Liver (tissue), 3 donors: ENCODE data around the gene TVP23C.

Experiments
- EGR1 ChIP-seq, 2 donors: IDR thresholded peaks; 2 replicates each; pipeline ENCODE4 v1.6.1; 2016 to 2018; ENCODE audit warnings: antibody characterized with exemption in 2 of 2, low read depth in 2 of 2
- FOXA1 ChIP-seq: IDR thresholded peaks from 2 replicates; pipeline ENCODE4 v1.6.1; 2016; ENCODE audit warnings: antibody characterized with exemption
- GABPA ChIP-seq, 2 donors: IDR thresholded peaks in 1 of 2; conservative IDR thresholded peaks in 1 of 2; 2 replicates each; pipeline ENCODE4 v1.6.1; 2016; ENCODE audit warnings: antibody characterized with exemption in 2 of 2, mild to moderate bottlenecking in 1 of 2, moderate library complexity in 1 of 2
- JUND ChIP-seq, 2 donors: IDR thresholded peaks; 2 replicates each; pipeline ENCODE4 v1.6.1; 2016; ENCODE audit warnings: antibody characterized with exemption in 2 of 2
- MAX ChIP-seq: IDR thresholded peaks from 2 replicates; pipeline ENCODE4 v1.6.1; 2016; ENCODE audit warnings: antibody characterized with exemption
- RAD21 ChIP-seq, 2 donors: IDR thresholded peaks; 2 replicates each; pipeline ENCODE4 v1.6.1; 2016; ENCODE audit warnings: antibody characterized with exemption in 2 of 2, mild to moderate bottlenecking in 2 of 2
- REST ChIP-seq: IDR thresholded peaks from 2 replicates; pipeline ENCODE4 v1.6.1; 2016; ENCODE audit warnings: antibody characterized with exemption, mild to moderate bottlenecking
- RXRA ChIP-seq, 2 donors: IDR thresholded peaks; 2 replicates each; pipeline ENCODE4 v1.6.1; 2017 to 2018; ENCODE audit warnings: antibody characterized with exemption in 2 of 2, mild to moderate bottlenecking in 1 of 2
- SP1 ChIP-seq: IDR thresholded peaks from 2 replicates; pipeline ENCODE4 v1.6.1; 2018; ENCODE audit warnings: antibody characterized with exemption, mild to moderate bottlenecking
- TAF1 ChIP-seq: conservative IDR thresholded peaks from 2 replicates; pipeline ENCODE4 v1.6.1; 2016; ENCODE audit warnings: antibody characterized with exemption, mild to moderate bottlenecking
- YY1 ChIP-seq: IDR thresholded peaks from 2 replicates; pipeline ENCODE4 v1.6.1; 2016; ENCODE audit warnings: antibody characterized with exemption, mild to moderate bottlenecking
- TF ChIP-seq, protein P1 (sequence below): fragments of 150-350 bp; IDR thresholded peaks from 2 replicates; pipeline ENCODE4 v1.5.1; 2017; ENCODE audit warnings: improper control_type of control experiment, low read depth, low read length; ENCODE audit not compliant: missing input control
- TF ChIP-seq, protein P2 (sequence below): IDR thresholded peaks from 2 replicates; pipeline ENCODE4 v1.6.1; 2016; ENCODE audit warnings: antibody characterized with exemption
- donor health status: healthy.
- donor health status: healthy.

GRCh38 chr17:15492186-15492585, 71.1 kb downstream of the TVP23C start:
- TF ChIP-seq, protein P1, sequence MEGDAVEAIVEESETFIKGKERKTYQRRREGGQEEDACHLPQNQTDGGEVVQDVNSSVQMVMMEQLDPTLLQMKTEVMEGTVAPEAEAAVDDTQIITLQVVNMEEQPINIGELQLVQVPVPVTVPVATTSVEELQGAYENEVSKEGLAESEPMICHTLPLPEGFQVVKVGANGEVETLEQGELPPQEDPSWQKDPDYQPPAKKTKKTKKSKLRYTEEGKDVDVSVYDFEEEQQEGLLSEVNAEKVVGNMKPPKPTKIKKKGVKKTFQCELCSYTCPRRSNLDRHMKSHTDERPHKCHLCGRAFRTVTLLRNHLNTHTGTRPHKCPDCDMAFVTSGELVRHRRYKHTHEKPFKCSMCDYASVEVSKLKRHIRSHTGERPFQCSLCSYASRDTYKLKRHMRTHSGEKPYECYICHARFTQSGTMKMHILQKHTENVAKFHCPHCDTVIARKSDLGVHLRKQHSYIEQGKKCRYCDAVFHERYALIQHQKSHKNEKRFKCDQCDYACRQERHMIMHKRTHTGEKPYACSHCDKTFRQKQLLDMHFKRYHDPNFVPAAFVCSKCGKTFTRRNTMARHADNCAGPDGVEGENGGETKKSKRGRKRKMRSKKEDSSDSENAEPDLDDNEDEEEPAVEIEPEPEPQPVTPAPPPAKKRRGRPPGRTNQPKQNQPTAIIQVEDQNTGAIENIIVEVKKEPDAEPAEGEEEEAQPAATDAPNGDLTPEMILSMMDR: no peak
- TF ChIP-seq EGR1 (IDR thresholded peaks at IDR 0.05; ENCODE audit: low read depth in 2 of 2) (no peak), GABPA (IDR thresholded peaks at IDR 0.05 in 1 of 2, conservative IDR thresholded peaks at IDR 0.05 in 1 of 2) (no peak), REST (no peak), TAF1 (no peak), YY1 (no peak), MAX (no peak), SP1 (no peak), RAD21 (IDR thresholded peaks at IDR 0.05) (no peak), RXRA (IDR thresholded peaks at IDR 0.05) (no peak), FOXA1 (no peak), JUND (IDR thresholded peaks at IDR 0.05) (no peak)
- TF ChIP-seq, protein P2, sequence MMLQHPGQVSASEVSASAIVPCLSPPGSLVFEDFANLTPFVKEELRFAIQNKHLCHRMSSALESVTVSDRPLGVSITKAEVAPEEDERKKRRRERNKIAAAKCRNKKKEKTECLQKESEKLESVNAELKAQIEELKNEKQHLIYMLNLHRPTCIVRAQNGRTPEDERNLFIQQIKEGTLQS: no peak
